Measurements from ENCODE around the gene BABAM1. TPM values are rescaled to one million over a fixed set of nuclear protein-coding genes. Genes with fewer than 3 reads are reported as not detected.

BABAM1 gene
- total RNA-seq, result 100 to 1,000 TPM; 110 TPM

DNA sequence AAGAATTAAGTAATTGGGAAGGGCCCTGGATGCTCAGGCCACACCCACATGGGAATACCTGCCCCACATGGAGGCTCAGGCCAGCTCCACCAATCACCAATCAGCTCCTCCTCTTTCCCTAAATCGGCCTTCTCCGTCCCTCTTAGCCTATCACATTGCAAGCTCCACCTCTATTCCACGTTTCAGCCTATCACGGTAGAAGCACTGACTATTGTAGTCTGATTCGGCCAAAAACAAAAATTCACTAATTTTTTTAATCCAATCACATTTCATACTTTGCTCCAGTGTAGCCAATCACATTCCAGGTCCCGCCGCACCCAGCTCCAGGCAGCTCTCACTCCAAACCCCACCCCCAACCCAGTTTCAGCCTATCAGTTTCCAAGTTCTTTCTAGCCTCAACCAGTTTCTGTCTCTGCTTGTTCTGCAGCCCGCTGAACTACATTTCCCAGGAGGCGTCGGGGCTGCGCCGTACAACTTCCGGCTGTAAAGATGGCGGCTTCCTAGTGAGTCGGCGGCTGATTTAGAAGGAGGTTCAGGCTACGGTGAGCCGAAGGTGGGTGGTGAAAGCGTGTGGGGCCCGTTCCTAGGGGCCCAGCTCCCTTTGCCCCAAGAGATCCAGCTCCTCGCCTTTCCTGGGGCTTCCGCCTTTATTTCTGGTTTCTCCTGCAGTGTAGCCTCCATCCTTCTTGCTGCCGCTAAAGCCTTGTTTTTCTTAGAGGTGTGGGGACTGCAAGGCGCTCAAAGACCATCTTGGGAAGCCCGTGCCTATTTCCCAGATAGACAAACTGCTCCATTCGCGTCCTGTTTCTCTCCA lies at the start of gene BABAM1:
Gene BABAM1, plus strand, starts transcription at position 469 of the 814 bp plus-strand sequence. CDS start 1,364 bp downstream, outside the sequence.
- peaks cover 12% of the 10 kb centered on the region for H3K36me3 Mint-ChIP-seq
- peak; percentile 97 for DNase-seq
- POLR2A ChIA-PET, result interaction anchor here (0.6 to 2.5 kb wide), 8 partner anchors 8 to 52 kb away, joined by 3 to 13 read pairs (median 4); partner anchors contain the start of genes ANKLE1, OCEL1 and USE1
- peak within 1 kb of the TSS; percentile 90 for H3K4me3 Mint-ChIP-seq
- CTCF ChIA-PET, result interaction anchor here (0.7 to 1.9 kb wide), 11 partner anchors 9 to 119 kb away, joined by 3 to 20 read pairs (median 4); partner anchors contain the start of genes ANKLE1 and DDA1
- peaks cover 21% of the 10 kb centered on the region for H3K4me1 Mint-ChIP-seq (ENCODE audit: low read depth)
- intact Hi-C loops (cut with micrococcal nuclease), result loop anchor here (1.0 to 2.0 kb wide), 3 partner anchors 38 to 42 kb away; partner anchors contain the start of genes DDA1, MRPL34 and OCEL1
- H3K9me3 Mint-ChIP-seq, result no peaks in the 10 kb centered on the region
- H3K27ac Mint-ChIP-seq, result peak within 1 kb of the TSS; percentile 91
- H3K27me3 Mint-ChIP-seq, result peaks cover 2% of the 10 kb centered on the region

DNA sequence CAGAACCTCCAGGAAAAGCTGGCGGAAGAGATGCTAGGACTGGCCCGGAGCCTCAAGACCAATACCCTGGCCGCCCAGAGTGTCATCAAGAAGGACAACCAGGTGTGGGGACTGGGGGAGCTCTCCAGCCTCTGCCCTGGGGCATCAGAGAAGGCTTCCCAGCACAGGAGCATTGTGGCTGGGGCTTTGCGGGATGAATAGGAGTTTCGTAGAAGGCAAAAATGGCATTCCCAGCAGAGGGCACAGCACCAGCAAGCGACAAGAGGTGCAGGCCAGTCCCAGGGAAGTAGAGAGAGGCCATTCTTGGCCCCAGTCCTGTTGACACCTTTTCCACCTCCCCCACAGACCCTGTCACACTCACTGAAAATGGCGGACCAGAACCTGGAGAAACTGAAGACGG lies 48.0 kb upstream of the BABAM1 start:
- peaks cover 15% of the 10 kb centered on the region for H3K4me1 Mint-ChIP-seq (ENCODE audit: low read depth)
- POLR2A ChIA-PET, result no interaction called here
- intact Hi-C loops (cut with micrococcal nuclease), result loop anchor here (5.0 kb wide), 1 partner anchor 92 kb away; no protein-coding TSS in a partner anchor

DNA sequence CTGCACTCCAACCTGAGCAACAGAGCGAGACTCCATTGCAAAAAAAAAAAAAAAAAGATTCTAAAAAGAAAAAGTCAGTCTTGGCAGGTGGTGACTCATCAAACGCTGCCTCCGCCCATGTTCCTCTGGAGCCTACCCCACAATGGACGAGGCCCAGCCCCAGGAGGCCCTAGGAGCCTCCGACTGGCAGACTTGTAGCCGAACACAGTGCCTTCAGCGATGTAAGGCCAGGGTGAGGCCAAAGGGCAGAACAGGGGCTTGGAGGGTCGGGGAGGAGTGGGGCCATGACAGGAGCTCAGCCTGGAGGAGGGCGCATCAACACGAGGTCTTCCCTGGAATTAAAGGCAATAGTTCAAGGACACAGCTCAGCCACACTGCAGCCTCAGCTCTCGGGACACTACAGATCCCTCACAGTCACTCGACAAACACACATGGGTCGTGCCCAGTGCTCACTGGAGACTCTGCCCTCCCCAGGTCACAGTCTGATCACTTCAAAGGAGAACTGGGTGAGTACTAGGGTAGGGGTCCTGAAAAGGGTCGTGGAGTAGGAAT lies 47.0 kb upstream of the BABAM1 start:
- H3K9me3 Mint-ChIP-seq, result no peaks in the 10 kb centered on the region
- DNase-seq, result no peak
- POLR2A ChIA-PET, result interaction anchor here (1.0 kb wide), 1 partner anchor 48 kb away, joined by 5 read pairs; no protein-coding TSS in a partner anchor
- no peak overlapping the region for H3K27ac Mint-ChIP-seq
- peaks cover 17% of the 10 kb centered on the region for H3K36me3 Mint-ChIP-seq
- intact Hi-C loops (cut with micrococcal nuclease), result no loop called here
- peaks cover 7% of the 10 kb centered on the region for H3K4me1 Mint-ChIP-seq (ENCODE audit: low read depth)
- H3K27me3 Mint-ChIP-seq, result no peaks in the 10 kb centered on the region
- no peak overlapping the region for H3K4me3 Mint-ChIP-seq
- CTCF ChIA-PET, result no interaction called here

More for the DNA sequence above, 48.0 kb upstream of the BABAM1 start:
- H3K27ac Mint-ChIP-seq, result no peak overlapping the region
- H3K9me3 Mint-ChIP-seq, result no peaks in the 10 kb centered on the region
- CTCF ChIA-PET, result no interaction called here
- H3K4me3 Mint-ChIP-seq, result no peak overlapping the region
- DNase-seq, result no peak
- peaks cover 19% of the 10 kb centered on the region for H3K36me3 Mint-ChIP-seq
- no peaks in the 10 kb centered on the region for H3K27me3 Mint-ChIP-seq

DNA sequence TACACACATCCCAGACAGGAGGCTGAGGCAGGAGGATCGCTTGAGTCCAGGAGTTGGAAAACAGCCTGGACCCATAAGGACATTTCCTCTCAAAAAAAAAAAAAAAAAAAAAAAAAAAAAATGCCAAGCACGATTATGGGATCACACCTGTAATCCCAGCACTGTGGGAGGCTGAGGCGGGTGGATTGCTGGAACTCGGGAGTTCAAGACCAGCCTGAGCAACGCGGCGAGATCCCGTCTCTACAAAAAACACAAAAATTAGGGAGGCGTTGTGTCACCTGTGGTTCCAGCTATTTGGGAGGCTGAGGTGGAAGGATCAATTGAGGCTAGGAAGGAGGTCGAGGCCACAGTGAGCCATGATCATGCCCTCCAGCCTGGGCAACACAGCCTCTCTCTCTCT lies 42.2 kb upstream of the BABAM1 start:
- intact Hi-C loops (cut with micrococcal nuclease), result loop anchor here (5.0 kb wide), 1 partner anchor 82 kb away; the partner anchor contains the start of genes DDA1 and MRPL34
- CTCF ChIA-PET, result interaction anchor here (2.7 kb wide), 1 partner anchor 10 kb away, joined by 22 read pairs; no protein-coding TSS in a partner anchor
- Mint-ChIP-seq H3K4me3 (peak overlapping the region; percentile 20), H3K27me3 (no peaks in the 10 kb centered on the region), H3K4me1 (ENCODE audit: low read depth) (peaks cover 6% of the 10 kb centered on the region), H3K36me3 (no peaks in the 10 kb centered on the region), H3K27ac (no peak overlapping the region), H3K9me3 (no peaks in the 10 kb centered on the region)
- no peak for DNase-seq
- POLR2A ChIA-PET, result interaction anchor here (1.7 to 2.5 kb wide), 2 partner anchors 10 to 58 kb away, joined by 5 to 25 read pairs; partner anchors contain the start of gene USE1

DNA sequence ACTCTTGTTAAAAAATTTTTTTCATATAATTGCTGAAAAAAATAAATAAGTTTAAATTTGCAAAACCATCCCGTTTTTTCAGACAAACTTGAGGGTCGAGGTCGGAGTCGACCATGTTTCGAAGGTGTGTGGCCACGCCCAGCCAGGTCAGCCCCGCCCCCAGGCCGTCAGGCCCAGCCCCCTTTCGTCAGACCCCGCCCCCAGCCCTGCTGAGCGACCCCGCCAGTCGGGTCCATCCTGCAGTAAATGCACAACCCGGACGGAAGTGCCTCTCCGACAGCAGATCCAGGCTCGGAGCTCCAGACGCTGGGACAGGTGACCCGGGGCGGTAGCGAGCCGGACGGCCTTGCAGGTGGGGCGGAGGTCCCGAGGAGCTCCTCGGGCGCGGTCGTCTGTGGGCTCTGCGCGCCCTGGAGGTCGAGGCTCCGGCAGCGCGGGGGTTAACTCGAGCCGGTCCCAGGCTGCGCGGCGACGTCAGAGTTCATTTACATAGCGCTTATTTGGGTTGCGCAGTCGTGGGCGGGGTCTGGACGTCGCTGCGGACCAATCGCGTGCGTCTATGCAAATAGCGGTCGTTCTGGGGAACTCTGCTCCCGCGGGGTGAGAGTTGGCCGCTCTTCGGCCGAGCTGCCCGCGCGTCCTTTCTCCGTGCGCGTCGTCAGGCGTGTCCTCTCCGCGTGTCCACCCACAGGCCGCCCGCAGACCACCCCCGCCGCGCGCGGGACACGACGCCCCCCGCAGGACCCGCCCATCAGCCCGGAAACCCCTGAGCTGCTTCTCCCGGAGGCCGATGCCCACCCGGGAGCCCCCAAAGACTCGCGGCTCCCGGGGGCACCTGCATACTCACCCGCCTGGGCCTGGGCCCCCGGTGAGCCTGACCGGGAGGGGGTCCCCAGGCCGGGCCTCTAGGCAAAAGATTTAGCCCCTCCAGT lies 41.0 kb upstream of the BABAM1 start, which contains the start of gene OCEL1:
Gene OCEL1, plus strand, starts transcription at position 225 of the 932 bp plus-strand sequence. Its CDS starts 22 bp downstream, at position 247.
- no peaks in the 10 kb centered on the region for H3K36me3 Mint-ChIP-seq
- H3K27ac Mint-ChIP-seq, result peak within 1 kb of the TSS; percentile 97
- intact Hi-C loops (cut with micrococcal nuclease), result loop anchor here (1.0 to 5.0 kb wide), 5 partner anchors 8 to 151 kb away; partner anchors contain the start of genes BABAM1, DDA1, HAUS8 and MRPL34
- H3K9me3 Mint-ChIP-seq, result no peaks in the 10 kb centered on the region
- DNase-seq, result peak; percentile 98
- peak within 1 kb of the TSS; percentile 91 for H3K4me3 Mint-ChIP-seq
- ChIA-PET CTCF (interaction anchor here (1.1 to 2.7 kb wide), 5 partner anchors 9 to 160 kb away, joined by 3 to 22 read pairs (median 4); no protein-coding TSS in a partner anchor), POLR2A (interaction anchor here (0.6 to 2.6 kb wide), 8 partner anchors 8 to 150 kb away, joined by 3 to 26 read pairs (median 6); partner anchors contain the start of genes BABAM1, HAUS8, MYO9B and USE1)
- H3K4me1 Mint-ChIP-seq (ENCODE audit: low read depth), result peaks cover 6% of the 10 kb centered on the region
- H3K27me3 Mint-ChIP-seq, result no peaks in the 10 kb centered on the region

DNA sequence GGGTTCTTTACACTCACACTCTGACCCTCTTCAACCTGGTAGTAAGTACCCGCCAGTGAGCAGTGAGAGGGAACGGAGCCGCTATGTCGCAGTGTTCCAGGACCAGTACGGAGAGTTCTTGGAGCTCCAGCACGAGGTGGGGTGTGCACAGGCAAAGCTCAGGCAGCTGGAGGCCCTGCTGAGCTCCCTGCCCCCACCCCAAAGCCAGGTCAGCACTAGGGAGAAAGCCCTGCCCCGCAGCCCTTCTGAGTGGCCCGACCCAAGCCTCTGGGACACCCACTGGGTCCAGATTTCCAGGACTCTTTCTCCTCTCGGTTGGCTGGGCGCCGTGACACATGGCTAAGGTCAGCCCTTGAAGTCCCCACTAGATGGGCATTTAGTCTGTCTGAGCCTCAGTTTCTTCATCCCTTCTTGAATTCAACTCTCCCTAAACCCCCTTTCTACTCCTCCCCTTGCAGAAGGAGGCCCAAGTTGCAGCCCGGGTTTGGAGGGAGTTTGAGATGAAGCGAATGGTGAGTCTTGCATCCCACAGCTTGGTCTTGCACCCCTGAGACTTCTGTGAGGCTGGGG lies 39.4 kb upstream of the BABAM1 start:
- Mint-ChIP-seq H3K4me3 (no peak overlapping the region), H3K9me3 (no peaks in the 10 kb centered on the region), H3K27me3 (no peaks in the 10 kb centered on the region), H3K4me1 (ENCODE audit: low read depth) (peaks cover 6% of the 10 kb centered on the region), H3K27ac (no peak overlapping the region), H3K36me3 (no peaks in the 10 kb centered on the region)
- POLR2A ChIA-PET, result interaction anchor here (0.6 to 2.6 kb wide), 2 partner anchors 8 to 13 kb away, joined by 3 to 26 read pairs; no protein-coding TSS in a partner anchor
- CTCF ChIA-PET, result interaction anchor here (1.8 kb wide), 1 partner anchor 15 kb away, joined by 5 read pairs; no protein-coding TSS in a partner anchor
- DNase-seq, result no peak
- intact Hi-C loops (cut with micrococcal nuclease), result loop anchor here (2.0 to 5.0 kb wide), 2 partner anchors 39 to 79 kb away; partner anchors contain the start of genes BABAM1, DDA1 and MRPL34

DNA sequence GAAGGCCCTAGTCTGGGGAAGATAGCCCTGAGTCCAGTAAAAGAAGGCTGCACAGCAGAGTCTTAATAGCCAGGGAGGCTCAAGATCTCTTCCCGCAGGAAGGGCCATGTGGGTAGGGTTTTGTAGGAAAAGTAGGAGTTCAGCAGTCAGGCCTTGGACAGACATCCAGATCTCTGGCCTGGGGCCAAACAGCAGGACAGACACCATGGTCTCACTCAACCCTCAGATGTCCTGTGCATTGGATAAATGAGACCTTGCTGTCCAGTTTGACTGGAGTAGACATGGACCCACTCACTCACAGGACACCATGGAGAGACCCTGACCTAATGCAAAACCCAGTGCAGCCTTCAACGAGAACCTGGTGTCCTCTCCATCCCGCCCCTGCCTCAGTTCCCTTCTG lies 37.4 kb upstream of the BABAM1 start:
- peaks cover 16% of the 10 kb centered on the region for H3K4me1 Mint-ChIP-seq (ENCODE audit: low read depth)
- CTCF ChIA-PET, result no interaction called here
- no peak for DNase-seq
- POLR2A ChIA-PET, result no interaction called here
- no peaks in the 10 kb centered on the region for H3K36me3 Mint-ChIP-seq
- intact Hi-C loops (cut with micrococcal nuclease), result loop anchor here (5.0 kb wide), 1 partner anchor 77 kb away; the partner anchor contains the start of genes DDA1 and MRPL34
- no peaks in the 10 kb centered on the region for H3K27me3 Mint-ChIP-seq
- no peak overlapping the region for H3K27ac Mint-ChIP-seq
- no peaks in the 10 kb centered on the region for H3K9me3 Mint-ChIP-seq
- no peak overlapping the region for H3K4me3 Mint-ChIP-seq

DNA sequence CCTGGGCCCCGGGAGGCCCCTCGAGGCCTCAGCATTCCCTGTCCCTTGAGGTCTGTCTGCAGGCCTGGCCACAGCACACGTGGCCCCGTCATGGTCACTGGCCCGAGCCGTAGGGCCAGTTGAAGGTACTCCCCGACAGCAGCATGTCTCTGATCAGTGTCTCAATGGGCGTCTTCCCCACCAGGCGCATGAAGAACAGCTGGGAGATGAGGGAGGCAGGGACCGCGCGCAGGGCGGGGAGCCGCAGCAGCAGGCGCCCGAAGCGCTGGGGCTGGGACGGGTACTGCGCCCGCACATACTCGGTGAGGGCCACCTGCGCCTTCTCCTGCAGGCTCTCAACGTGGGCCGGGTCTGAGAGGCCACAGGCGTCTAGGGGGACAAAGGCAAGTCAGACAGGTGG lies 35.0 kb upstream of the BABAM1 start:
- no peaks in the 10 kb centered on the region for H3K27me3 Mint-ChIP-seq
- H3K4me3 Mint-ChIP-seq, result no peak overlapping the region
- peaks cover 12% of the 10 kb centered on the region for H3K4me1 Mint-ChIP-seq (ENCODE audit: low read depth)
- no peak for DNase-seq
- ChIA-PET POLR2A (no interaction called here), CTCF (no interaction called here)
- H3K36me3 Mint-ChIP-seq, result no peaks in the 10 kb centered on the region
- intact Hi-C loops (cut with micrococcal nuclease), result no loop called here
- H3K9me3 Mint-ChIP-seq, result no peaks in the 10 kb centered on the region
- H3K27ac Mint-ChIP-seq, result no peak overlapping the region

DNA sequence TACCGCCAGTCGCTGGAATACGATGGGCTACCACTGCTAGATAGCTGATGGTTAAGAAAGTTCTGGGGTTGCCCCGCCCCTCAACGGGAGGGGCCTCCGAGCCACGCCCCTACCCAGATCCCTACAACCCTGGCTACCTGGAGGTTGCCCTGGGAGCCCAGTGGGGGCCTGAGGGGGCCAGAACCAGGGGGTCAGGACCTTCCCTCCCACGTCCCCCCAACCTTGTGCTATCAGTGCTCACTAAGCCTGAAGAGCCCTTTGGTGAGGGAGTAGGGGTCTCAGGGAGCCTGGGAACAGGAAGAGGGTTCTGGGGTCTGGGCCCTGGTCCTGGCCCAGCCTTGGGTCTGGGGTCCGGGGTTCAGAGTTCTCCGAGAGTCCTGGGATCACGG lies 32.3 kb upstream of the BABAM1 start:
- CTCF ChIA-PET, result interaction anchor here (0.9 to 2.4 kb wide), 16 partner anchors 8 to 166 kb away, joined by 3 to 22 read pairs (median 6); partner anchors contain the start of genes BABAM1, OCEL1 and USE1
- POLR2A ChIA-PET, result interaction anchor here (0.6 to 3.5 kb wide), 7 partner anchors 8 to 57 kb away, joined by 3 to 26 read pairs (median 5); partner anchors contain the start of genes BABAM1, OCEL1 and USE1
- no peaks in the 10 kb centered on the region for H3K36me3 Mint-ChIP-seq
- H3K4me3 Mint-ChIP-seq, result peak overlapping the region; percentile 84
- H3K27ac Mint-ChIP-seq, result peak overlapping the region; percentile 79
- DNase-seq, result peak; percentile 83
- H3K27me3 Mint-ChIP-seq, result no peaks in the 10 kb centered on the region
- intact Hi-C loops (cut with micrococcal nuclease), result loop anchor here (1.0 to 2.0 kb wide), 2 partner anchors 9 to 160 kb away; partner anchors contain the start of genes HAUS8, MYO9B and OCEL1
- no peaks in the 10 kb centered on the region for H3K9me3 Mint-ChIP-seq
- peaks cover 10% of the 10 kb centered on the region for H3K4me1 Mint-ChIP-seq (ENCODE audit: low read depth)

DNA sequence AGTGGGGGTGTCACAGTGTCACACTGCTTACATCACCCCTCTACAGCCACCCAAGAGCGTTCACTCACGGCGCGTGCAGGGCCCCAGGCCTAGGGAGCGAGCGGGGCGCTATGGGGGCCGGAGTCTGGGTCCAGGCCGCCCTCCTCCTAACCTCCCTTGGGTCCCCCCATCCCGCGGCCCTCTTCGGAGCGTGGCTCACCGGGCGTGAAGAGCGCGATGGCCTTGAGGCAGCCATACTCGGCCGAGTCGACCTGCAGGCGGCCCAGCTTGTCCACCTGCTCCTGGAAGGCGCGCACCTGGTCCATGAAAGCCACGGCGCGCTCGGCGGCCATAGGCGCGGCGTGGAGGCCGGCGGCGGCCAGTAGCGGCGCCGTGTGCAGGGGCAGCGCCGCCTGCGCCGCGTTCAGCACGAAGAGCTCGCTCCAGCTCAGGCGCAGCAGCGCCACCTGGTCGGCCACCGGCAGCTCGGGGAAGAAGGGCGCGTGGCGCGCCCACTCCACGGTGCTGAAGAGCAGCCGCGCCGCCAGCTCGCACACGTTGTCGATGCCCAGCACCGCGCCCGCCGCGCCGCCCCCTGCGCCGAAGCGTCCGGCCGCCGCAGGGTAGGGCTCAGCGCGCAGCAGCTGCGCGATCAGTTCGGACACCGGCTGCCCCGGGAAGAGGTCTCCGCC lies 31.8 kb upstream of the BABAM1 start:
- H3K4me3 Mint-ChIP-seq, result peak overlapping the region; percentile 84
- intact Hi-C loops (cut with micrococcal nuclease), result loop anchor here (2.0 kb wide), 1 partner anchor 161 kb away; the partner anchor contains the start of genes HAUS8 and MYO9B
- H3K9me3 Mint-ChIP-seq, result no peaks in the 10 kb centered on the region
- ChIA-PET CTCF (interaction anchor here (0.6 to 2.4 kb wide), 17 partner anchors 8 to 167 kb away, joined by 3 to 22 read pairs (median 6); partner anchors contain the start of genes BABAM1, OCEL1 and USE1), POLR2A (interaction anchor here (0.6 to 3.5 kb wide), 9 partner anchors 9 to 517 kb away, joined by 3 to 26 read pairs (median 4); partner anchors contain the start of genes BABAM1, HAUS8, OCEL1 and USE1)
- peaks cover 10% of the 10 kb centered on the region for H3K4me1 Mint-ChIP-seq (ENCODE audit: low read depth)
- peak overlapping the region; percentile 79 for H3K27ac Mint-ChIP-seq
- DNase-seq, result peak; percentile 82
- no peaks in the 10 kb centered on the region for H3K27me3 Mint-ChIP-seq
- no peaks in the 10 kb centered on the region for H3K36me3 Mint-ChIP-seq
